ENCODE data around the gene SMIM44.
A peak's percentile ranks its signal among the peaks of the same experiment; 100 is the strongest.

The SMIM44 gene

DNA sequence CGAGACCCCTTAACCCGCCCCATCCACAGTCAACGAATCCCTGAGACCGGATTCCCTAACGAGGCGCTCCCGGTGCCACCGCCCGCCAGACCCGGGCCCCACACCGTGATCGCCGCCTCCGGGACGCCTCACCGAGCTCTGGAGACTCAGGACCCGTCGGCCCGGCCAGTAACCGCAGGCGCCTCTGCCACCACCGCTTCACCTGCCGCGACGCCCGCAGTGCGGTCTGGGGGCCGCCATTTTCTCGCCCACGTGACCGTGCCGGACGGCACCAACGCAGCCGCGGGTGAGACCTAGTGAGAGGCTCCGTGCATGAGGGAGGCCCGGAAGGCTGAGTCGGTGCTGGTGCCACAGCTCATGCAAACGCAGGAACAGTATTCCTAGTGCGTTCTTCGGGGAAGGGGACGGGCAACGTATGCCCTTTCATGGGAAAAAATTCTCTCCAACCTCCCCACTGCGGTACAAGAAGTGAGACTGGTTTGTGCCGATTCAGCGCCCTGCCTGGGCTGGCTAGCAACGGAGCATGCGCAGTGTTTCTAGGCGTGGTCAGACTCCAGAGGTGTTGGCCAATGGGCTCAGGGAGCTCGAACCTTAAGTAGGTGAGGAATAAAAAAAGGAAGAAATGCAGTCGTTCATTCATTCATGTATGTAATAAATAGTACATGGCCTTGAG, 17.3 kb upstream of the SMIM44 start, which contains the start of gene DOHH:
Gene DOHH (minus strand): TSS at position 246 of the 673 bp plus-strand sequence. CDS start 3,860 bp downstream, outside the sequence.
- DNase-seq (ENCODE audit: low read depth): peak; percentile 94

DNA sequence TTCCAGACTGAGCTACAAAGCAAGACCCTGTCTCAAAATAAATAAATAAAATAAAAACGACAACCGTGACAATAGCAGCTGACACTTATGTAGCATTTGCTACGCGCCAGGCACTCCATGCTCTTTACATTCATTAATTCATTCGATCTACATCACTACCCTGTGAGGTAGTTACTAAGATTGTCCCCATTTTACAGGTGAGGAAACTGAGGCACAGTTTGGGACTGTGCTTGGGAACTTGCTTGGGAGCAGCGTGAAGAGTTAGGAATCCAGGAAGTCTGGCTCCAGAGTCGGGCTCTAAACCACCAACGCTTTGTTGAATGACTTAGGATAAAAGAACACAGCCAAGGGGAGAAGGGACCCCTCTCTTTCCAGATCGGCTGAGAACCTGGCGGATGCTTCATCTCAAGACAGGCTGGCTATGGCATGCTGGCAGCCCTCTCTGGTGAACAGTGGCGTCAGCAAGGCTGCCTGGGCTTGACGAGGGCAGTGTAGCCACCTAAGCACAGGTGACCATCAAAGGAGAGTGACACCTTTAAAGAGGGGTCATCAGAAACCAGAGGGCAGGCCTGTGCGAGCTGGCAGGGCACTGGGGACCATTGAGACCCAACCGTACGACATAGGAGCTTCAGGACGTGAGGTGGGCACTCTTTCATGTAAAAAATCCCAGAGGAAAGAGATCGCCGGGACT, 16.6 kb upstream of the SMIM44 start:
- DNase-seq (ENCODE audit: low read depth): no peak

DNA sequence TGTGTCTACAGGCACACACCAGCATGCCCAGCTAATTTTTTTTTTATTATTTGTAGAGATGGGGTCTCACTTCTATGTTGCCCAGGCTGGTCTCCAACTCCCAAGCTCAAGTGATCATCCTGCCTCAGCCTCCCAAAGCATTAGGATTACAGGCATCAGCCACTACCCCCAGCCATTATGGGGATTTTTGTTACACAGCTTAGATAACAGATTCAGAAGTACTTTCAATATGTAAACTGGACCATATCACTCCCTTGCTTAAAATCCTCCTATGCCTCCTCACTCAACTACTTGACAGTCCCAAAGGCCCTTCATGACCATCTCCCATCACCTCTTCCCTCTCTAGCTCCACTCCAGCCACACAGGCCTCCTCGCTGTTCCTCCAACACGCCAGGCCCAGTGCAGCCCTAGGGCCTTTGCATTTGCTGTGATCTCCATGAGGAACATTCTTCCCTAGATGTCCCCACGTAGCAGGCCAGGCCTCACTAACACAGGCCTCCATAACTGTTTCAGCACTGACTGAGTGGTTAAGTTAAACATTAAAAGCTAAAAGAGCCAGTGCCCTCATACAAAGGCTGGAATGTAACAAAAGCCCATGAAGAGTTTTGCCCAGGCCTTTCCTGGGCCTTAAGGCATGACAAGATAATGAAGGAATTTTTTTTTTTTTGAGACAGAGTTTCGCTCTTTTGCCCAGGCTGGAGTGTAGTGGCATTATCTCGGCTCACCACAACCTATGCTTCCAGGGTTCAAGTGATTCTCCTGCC, 14.7 kb upstream of the SMIM44 start:
- DNase-seq (ENCODE audit: low read depth): no peak

DNA sequence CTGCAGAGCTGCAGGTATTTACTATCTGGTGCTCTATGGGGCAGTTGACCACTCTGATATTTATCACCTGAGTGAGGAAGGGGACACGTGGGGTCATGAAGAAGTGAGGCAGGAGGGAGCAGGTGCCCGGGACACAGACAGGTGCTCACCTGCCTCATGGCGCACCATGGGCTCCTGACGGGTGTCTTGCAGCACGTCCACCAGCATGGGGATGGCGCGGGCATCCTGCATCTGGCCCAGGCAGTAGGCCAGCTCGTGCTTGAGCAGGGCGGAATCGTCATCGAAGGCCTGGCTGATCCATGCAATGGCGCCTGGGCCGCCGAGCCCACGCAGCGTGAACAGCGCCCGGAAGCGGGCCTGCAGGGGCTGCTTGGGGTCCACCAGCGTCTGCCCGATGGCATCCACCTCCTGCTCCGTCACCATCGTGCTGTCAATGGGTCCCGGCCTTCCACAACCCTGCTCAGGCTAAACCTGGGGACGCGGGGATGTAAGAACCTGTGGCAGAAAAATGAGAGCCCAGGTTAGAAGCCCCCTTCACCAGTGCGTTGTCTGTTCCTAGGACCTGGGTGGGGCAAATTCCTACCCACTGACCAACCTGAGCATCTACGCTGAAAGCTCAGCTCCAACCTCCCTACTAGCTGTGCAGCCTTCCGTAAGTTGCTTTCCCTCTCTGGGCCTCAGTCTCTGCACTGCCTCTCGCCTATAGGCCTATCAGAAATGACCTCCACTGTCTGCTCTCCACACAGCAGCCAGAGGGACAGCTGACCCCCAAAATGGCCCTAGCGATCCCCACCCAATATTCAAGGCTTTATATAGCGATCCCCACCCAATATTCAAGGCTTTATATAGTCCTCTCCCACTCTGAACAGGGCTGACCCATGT, 13.4 kb upstream of the SMIM44 start:
- DNase-seq (ENCODE audit: low read depth): no peak

DNA sequence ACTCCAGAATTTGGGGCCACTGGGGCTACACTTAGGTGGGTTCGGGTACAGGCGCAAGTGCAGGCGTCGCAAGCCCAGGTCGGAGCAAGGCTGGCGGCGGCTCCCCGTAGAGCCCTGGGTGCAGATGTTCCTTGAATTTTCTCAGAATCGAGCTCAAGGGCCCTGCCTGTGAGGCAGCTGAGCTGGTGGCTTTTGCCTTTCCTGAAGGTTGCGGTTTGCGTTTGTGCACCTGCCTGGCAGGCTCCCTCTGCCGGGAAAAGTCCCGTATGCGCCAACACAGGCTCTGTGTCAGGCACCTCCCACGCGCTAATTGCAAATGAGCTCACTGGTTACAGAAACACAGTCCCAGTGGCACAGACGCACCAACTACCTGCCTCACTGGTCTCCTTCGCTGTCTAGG, 11.3 kb upstream of the SMIM44 start:
- DNase-seq (ENCODE audit: low read depth): no peak

DNA sequence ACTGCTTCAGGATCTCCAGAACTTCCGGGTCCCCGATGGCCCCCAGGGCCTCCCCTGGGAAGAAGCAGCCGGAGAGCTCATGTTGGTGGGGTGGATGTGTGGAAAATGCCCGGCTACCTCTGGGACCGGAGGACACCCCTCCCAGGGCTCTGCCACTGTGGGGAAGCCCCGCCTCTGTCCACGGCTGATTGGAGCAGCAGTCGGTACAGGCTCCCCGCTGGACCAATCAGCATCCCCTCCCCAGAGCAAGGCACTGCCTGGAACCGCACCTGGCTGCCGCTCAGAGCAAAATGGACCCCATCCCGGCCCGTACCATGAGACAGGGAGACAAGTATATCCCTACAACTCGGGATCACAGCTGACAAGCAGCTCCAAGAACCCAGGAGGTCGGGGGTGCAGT, 10.8 kb upstream of the SMIM44 start:
- no peak for DNase-seq (ENCODE audit: low read depth)

DNA sequence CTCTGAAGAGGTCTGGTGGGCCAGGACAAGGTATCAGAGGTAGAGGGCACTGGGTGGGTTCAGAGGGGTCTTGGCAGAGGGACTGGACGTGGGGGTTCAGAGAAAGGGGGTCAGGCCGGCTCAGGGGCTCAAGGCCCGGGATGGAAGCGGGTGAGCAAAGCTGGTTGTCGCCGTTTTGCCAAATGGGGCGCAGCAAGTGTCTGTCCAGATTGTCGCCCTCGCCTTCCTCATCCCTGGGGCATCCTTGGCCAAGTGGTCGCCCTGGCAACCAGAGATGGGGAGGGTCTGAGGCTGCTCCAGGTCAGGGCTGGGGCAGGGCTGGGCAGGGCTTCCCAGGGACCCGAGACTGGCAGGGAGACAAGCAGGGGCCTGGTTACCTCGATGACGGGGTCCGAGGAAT, 10.4 kb upstream of the SMIM44 start:
- DNase-seq (ENCODE audit: low read depth): no peak

DNA sequence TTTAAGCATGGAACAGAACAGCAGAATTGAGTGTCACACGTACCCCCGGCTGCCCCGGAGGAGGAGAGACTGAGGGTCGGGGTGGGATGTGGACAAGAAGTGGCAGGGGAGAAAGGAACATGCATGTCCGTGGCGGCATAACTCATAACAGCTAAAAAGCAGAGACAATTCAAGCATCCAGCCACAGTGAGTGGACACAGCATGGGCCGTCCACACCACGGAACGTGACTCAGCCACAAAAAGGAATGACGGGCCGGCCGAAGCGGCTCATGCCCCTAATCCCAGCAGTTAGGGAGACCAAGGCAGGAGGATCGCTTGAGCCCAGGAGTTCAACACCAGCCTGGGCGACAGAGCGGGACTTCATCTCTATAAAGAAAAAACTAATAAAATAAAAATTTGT, 9.7 kb upstream of the SMIM44 start:
- DNase-seq (ENCODE audit: low read depth): no peak

DNA sequence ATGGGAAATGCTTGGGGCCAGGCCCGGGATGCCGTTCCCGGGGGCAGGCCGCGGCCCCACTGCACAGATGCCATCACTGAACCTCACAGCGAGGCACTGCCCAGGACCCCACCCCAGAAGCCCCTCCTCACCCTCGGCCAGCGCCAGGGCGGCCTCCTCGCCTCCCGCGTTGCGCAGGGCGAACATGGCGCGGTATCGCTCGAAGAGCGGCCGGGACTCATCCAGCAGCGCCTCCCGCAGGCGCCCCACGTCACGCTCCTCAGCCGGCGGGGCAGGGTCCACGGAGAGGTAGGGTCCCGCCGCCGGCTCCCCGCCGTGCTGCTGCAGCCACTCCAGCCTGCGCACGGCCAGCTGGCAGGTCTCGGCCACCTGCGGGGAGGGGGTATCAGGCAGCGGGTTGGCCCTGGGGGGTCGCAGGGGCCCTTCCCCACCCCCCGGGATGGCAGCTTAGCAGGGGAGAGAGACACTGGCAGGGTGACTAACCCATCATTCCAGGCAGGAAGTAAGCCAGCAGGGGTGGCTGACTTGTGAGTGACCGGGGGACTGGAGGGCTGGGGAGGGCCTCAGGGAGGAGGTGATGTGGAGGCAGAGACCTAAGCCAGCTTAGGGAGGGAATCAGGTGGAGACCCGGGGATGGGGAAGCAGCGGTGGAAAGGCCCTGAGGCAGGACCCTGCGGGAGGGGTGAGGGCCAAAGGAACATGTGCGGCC, 9.0 kb upstream of the SMIM44 start:
- no peak for DNase-seq (ENCODE audit: low read depth)

DNA sequence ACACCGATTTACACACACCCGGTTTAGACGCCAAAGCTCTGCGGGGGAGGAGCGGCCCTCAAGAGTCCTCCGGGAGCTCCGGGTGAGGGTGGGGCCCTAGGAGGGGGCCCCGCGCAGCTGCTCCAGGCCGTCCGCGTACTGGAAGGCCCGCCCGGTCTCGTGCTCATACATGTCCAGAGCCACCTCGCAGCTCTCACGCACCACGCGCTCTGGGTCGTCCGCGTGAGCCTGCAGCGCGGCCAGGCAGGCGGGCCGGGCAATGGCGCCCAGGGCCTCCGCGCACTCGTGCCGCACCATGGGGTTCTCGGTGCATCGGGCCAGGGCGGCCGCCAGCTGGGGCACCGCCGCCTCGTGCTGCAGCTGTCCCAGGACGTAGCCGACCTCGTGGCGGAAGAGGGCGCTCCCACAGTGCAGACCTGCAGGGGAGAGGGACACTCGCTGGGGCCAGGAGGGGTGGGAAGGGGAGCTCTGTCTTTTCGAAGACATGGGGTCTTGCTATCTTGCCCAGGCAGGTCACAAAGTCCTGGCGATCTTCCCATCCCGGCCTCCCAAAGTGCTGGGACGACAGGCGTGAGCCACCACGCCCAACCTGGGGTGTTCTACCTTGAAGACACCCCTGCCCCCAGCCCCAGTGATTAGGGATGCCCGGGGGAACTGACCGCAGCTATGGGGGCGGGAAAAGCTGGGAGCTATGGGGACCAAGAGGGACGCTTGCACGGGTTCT, 8.3 kb upstream of the SMIM44 start:
- no peak for DNase-seq (ENCODE audit: low read depth)

DNA sequence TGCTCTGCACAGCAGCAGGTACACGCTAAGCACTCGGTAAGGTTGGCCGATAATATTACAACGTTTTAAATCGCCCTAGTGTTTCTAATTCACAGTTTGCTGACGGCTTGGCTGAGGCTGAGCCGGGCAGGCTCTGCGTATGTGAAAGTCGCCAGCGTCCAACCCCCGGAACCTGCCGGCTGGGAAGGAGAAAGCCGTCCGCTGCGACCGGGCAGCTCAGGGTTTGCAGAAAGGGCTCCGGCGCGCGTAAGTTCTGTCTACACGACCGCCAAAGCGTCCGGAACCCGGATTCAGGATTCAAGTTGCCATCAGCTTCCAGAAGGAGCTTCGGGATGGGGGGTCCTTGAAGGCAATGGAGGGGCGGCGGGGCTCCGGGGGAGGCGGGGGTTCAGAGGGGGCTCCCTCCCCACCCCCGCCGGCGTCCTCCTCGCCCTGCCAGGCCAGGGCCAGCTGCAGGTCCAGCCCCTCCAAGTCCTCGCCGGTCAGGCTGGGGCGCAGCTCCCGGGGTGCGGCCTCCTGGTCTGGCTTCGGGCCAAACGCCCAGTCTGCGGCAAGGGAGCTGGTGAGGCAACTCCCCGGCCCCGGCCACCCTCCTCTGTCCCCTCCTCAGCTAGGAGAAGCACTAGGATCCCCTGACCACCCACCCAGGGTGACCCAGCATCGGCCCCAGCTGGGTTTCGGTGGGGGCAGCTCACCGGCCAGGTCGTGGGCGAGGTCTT, 575 bp downstream of the SMIM44 start:
- no peak for DNase-seq (ENCODE audit: low read depth)

DNA sequence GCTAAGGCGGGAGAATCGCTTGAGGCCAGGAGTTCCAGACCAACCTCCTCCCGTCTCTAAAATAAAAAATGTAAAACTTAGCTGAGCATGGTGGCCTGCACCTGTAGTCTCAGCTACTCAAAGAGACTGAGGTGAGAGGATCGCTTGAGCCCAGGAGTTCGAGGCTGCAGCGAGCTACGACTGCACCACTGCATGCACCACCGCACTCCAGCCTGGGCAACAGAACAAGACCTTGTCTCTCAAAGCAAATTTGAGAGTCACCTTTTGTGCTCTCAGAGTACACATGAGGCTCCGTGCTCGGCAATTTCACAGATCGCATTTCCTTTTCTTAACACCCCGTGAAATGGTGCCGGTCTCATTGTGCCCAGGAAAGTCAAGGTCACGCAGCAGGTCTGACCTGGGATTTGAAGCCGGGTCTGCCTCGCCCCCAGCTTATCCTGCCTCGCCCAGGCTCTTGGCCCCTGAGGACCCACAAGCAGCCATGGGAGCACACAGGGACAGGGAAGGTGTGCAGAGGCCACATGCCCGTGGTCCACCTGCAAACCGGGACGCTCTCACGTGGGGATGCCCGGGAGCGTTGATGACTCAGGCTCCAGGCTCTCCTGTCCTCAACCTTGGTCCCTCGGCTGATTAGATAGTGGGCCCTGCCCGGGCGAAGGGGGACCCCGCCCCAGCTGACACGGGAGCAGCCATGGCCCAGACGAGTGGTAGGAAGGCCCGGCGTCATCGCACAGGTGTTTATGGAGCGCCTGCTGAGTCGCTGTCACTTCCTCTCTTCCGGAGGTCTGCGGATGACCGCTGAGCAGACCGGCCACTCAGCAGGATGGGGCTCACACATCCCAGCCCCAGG, 1.8 kb downstream of the SMIM44 start:
- DNase-seq (ENCODE audit: low read depth): no peak

DNA sequence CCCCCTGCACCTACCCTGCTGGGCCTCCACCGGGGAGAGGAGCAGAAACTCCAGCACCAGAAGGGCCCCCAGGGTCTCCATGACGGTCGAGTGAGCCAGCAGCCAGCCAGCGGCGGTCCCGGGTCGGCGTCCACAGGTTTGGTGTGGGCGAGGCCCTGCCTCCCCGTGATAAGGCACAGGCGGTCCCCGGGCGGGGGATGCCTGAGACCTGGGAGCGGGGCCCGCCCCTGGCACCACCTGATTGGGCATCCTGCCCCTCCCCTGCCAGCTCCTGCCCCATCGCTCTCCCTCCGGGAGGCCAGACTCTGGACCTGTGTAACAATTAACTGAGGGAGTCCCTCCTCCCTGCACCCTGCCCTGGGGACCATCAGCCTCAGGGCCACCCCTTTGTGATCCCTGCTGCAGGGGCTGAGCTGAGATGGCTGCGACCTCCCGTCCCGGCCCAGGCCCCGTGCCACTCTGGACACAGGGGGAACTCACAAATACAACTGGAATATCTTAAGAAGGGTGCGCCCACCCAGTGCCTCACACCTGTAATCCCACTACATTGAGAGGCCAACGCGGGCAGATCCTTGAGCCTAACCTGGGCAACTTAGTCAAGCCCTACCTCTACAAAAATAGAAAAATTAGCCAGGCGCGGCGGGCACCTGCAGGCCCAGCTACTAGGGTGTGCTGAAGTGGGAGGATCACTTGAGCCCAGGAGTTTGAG, 2.7 kb downstream of the SMIM44 start, which contains the start of gene SMIM24:
Gene SMIM24 (minus strand): TSS at position 143 of the 709 bp plus-strand sequence. CDS start 62 bp downstream, at position 81.
- DNase-seq (ENCODE audit: low read depth): no peak

DNA sequence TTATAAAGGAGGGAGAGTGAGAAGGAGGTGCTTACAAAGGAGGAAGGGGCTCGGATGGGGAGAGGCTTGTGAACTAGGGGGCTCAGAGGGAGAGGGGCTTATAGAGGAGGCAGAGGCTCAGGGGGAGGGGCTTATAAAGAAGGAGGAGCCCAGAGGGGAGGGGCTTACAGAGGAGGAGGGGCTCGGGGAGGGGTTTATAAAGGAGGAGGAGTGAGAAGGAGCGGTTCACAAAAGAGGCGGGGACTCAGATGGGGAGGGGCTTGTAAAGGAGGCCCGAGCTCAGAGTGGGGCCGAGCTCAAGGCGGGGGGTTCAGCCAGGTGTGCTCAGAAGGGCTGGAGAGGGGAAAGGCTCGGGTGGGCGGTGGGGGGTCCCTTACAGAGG, 3.4 kb downstream of the SMIM44 start:
- DNase-seq (ENCODE audit: low read depth): no peak

DNA sequence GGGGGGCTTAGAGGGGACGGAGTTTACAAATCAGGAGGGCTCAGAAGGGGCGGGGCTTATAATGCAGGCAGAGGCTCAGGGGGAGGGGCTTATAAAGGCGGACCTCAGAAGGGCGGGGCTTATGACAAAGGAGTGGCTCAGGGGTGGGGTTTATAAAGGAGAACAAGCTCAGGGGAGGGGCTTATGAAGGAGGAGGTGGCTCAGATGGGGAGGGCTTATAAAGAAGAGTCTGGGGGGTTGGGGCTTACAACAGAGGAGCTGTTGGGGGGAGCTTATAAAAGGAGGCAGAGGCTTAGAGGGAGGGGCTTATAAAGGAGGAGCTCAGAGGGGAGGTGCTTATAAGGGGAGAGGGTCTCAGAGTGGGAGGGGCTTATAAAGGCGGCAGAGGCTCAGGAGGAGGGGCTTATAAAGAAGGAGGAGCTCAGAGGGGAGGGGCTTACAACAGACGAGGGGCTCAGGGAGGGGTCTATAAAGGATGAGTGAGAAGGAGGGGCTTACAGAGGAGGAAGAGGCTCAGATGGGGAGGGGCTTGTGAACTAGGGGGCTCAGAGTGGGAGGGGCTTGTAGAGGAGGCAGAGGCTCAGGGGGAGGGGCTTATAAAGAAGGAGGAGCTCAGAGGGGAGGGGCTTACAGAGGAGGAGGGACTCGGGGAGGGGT, 3.9 kb downstream of the SMIM44 start:
- no peak for DNase-seq (ENCODE audit: low read depth)

DNA sequence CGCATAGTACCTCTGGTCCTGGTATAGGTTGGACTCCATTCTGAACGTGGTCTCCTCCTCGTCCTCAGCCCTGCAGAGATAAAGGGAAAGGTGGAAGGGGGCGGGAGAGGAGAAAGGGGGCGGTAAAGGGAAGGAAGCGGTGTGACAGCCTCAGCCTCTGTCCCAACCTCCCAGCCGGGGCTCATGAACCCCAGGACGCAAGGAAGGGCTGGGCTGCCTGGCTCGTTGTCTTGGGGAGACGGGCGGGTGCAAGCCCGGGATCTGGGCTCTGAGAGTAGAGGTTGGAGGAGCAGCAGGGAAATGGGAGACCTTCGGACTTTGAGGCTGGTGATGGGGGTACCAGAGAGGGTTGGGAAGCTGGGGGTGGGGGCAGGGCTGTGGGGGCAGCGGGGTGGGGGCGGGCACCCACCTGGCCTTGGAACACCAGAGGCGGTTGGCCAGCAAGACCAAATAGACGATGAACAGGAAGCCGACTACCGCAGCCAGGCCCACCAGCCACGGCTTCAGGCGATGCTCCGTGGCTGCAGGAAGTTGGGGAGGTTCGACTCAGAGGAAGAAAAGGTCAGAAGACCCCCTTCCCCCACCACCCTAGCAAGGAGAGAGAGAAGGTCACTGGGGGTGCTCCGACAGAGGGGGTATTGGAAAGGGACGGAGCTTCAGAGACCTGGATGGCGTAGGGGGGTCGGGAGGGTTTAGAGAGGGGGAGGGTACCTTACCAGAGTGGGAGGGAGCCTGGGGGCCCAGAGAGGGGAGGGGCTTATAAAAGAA, 4.6 kb downstream of the SMIM44 start:
- DNase-seq (ENCODE audit: low read depth): no peak

DNA sequence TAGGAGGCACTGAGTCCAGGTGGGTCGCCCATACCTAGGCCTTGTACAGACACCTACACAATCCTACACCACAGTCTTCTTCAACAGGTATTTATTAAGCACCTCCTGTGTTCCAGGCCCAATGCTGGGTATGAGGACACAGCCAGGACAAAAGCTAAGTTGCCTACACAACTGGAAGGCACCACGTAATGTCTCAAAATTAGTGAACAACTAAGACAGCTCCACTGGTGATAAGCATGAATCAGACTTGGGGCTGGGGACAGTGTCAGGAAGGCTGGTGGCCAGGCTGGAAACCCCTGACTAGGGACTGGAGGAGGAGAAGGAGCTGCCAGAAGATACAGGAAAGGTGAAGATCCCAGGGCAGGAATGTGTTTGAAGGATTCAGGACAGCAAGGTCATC, 5.3 kb downstream of the SMIM44 start:
- DNase-seq (ENCODE audit: low read depth): no peak

All from HS-27A (cell line).